AG09319 (cell line): Measurements from ENCODE around the gene ENOX1.

Source experiments
- DNase-seq: peaks from one replicate; pipeline ENCODE4 v3.0.0-alpha.2; 2010; ENCODE audit warnings: low read depth; ENCODE audit errors: extremely low read depth
- TF ChIP-seq, protein P1 (sequence below): IDR thresholded peaks from 2 replicates; pipeline ENCODE4 v1.5.1; 2011; ENCODE audit warnings: low read depth, mild to moderate bottlenecking, inconsistent platforms, low read length, moderate library complexity

The ENOX1 gene

DNA sequence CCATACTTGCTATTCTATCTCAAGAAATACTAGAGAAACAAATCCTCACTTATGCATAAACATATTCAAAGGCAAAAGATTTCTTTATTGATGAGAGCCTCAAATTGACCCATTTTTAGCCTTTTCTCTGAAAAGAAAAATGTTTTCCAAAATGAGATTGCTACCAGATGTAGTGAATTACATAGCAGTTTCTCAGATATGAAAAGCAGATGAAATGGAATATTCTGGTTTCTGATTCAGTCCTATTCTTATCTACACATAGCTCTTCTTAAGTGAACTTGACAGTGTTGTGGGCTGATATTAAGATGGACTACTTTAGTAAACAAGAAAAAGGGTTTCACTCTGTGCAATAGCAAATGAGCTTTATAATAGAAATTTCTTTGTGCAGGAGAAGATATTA lies 579.9 kb downstream of the ENOX1 start:
- DNase-seq = peak; percentile 36
- TF ChIP-seq, protein P1, sequence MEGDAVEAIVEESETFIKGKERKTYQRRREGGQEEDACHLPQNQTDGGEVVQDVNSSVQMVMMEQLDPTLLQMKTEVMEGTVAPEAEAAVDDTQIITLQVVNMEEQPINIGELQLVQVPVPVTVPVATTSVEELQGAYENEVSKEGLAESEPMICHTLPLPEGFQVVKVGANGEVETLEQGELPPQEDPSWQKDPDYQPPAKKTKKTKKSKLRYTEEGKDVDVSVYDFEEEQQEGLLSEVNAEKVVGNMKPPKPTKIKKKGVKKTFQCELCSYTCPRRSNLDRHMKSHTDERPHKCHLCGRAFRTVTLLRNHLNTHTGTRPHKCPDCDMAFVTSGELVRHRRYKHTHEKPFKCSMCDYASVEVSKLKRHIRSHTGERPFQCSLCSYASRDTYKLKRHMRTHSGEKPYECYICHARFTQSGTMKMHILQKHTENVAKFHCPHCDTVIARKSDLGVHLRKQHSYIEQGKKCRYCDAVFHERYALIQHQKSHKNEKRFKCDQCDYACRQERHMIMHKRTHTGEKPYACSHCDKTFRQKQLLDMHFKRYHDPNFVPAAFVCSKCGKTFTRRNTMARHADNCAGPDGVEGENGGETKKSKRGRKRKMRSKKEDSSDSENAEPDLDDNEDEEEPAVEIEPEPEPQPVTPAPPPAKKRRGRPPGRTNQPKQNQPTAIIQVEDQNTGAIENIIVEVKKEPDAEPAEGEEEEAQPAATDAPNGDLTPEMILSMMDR = no peak

DNA sequence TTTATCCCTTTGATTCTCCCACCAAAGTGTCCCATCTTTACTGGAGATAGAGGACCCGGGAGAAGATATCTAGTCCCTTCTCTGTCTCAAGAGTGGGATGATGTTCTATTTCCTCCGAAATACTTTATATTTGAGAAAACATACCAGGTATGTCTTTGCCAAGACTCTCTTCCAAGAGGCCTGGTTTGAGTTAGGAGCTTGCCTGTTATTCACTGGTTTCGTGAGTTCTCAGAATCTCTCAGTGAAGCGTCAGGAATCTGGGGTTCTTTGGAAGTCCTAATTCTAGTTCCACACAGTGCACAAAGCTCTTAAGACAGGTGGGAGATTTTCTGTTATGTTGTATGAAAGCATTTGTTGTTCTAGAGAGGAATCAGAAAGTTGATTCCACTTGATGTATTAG lies 581.4 kb downstream of the ENOX1 start:
- no peak for DNase-seq
- TF ChIP-seq, protein P1 = no peak

DNA sequence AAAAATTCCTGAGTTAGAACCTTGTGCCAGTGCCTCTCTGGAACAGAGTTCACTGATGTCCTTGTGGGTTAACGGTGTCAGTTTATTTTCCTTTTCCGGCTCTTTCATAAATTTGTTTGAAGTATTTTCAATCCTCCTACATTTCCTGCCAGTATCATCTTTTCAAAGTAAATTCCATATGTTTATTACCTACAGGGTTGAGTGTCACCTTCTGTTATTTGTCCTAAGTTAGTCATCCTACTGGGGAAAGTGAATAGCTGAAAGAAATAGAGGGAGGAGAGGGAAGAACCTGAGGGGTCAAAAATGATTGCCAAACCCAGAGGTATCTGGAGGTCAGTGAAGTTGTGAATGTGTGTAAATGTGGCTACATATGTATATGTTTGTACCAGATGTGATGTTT lies 582.2 kb downstream of the ENOX1 start:
- no peak for DNase-seq
- TF ChIP-seq, protein P1 = no peak

DNA sequence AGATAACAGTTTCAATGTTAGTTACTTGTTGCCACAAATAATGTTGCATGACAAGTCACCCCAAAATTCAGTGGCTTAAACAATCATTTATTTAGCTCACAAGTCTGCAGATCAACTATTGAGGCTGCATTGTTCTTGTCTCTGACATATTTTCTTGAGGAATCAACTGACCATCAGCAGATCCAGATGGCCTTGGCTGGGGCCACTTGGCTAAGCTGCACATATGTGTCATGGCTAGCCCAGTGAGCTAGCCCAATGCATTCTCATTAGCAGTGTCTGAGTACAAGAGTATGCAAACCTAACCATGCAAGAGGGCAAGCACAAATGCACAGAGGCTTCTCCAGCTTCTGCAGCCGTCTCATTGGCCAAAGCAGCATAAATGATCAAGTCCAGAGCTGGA lies 583.0 kb downstream of the ENOX1 start:
- TF ChIP-seq, protein P1 = no peak
- no peak for DNase-seq

DNA sequence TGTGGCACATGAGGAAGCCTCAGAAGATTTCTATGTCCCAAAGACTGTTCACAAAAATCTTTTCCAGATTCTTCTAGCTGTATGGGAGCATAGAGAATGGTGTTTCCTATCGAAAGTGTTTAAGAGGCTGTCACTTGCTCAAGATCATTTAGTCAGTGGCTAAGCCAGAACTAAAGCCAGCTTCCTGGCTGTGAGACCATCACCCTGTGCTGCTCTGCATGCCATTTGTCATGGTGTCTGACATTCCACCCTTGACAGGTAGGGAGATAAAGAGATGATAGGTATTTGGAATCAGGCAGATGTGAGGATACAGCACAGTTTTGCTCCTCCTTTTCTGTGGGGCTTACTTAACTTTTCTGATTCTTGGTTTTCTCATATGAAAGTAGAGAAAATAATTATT lies 586.0 kb downstream of the ENOX1 start:
- TF ChIP-seq, protein P1 = no peak
- DNase-seq = no peak

DNA sequence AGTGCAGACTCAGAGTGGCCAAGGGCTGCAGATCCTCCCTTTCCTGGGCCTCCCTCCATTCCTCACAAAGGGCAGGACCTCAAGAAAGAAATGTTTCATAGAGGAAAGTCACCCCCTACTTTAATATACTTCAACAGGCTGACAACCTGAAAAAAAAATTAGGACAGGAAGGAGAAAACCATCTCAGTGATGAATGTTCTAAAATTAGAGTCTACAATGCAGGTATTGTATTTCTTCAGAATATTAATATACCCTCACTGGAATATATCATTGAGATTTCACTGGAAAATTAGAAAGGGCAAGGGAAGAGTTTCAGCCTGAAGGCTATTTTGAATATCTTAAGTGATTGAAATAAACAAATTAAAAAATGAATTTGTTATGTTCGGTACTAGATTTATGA lies 586.5 kb downstream of the ENOX1 start:
- DNase-seq = no peak
- TF ChIP-seq, protein P1 = no peak

DNA sequence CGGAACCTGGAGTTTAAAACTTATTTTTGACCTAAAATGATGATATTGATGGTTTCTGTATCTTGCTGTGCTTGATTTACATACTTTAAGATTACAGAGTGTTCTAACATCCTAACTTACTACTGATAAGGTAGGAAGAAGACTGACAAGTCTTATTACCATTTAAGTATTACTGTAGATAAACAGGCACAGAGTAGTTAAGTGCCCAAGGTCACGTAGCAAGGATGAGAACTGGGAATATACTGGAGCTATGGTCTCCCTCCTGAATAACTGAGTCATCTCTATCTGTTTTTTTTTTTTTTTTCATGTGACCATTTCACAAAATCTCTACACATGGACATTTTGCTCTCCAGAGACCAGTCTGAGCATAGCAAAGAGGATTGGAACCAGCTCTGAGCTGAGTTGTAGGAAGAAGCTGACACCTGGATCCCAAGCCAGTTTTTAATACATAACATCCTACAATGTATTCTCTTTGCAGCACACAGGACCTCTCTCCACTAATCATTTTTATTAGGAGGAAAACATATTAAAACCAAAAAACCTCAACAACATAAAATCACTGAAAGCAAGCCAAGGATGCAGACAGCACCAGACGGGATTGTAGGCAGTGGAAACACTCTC lies 589.9 kb downstream of the ENOX1 start:
- no peak for DNase-seq
- TF ChIP-seq, protein P1 = no peak
